ENCODE measurements around the gene GRAMD1B.

GRAMD1B gene

DNA sequence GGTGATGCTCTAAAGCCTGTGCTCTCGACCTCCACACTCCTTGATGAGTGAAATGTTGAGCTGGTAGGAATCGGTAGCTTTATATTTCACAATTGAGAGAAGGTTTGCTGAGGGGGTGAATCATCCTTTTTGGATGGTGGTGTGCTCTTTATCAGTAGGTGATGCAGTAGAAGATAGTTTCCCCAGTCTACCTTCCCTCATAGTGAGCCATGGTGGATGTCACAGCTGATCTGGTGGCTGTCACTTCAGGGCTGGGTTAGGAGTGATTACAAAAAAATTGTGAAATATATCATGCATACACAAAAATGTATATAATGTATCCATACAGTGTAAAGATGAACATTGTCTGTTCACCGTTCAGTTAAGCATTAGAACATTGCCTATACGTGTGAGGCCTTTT is 105.3 kb downstream of the GRAMD1B start:
- no peak for DNase-seq (ENCODE audit: low spot score)

- DNase-seq (ENCODE audit: low spot score) = no peak
These were observed 106.8 kb downstream of the GRAMD1B start for GRCh38 chr11:123536690-123537437.

- DNase-seq (ENCODE audit: low spot score) = no peak
These were observed 107.7 kb downstream of the GRAMD1B start for GRCh38 chr11:123537726-123538125.

GRCh38 chr11:123543797-123544196 is 113.7 kb downstream of the GRAMD1B start:
- DNase-seq (ENCODE audit: low spot score) = no peak

GRCh38 chr11:123544631-123545375 is 114.7 kb downstream of the GRAMD1B start:
- no peak for DNase-seq (ENCODE audit: low spot score)

DNA sequence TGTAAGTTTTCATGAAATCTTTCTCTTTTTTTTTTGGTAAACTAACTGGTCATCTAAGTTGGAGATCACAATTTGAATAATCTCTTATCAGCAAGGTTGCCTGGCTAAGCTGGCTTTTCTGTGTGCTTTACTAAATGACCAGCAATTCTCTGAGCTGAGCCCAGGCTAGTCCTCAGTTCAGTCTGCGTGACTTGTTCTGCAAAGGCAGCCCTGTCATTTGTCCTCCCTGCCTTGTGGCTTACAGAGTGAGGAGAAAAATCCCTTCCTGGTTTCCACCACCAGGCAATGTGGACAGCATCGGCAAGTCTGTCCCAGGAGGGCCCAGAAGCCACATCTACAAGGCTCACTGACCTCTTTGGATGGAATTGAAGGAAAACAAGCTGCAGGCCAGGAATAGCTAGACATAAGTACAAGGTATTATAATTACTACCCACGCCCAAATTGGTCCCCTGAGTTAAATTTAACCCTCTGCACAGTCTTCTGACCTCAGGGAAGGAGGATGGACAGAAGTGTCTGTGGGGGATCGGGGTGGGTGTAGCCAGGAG is 115.7 kb downstream of the GRAMD1B start:
- no peak for DNase-seq (ENCODE audit: low spot score)

GRCh38 chr11:123546515-123546914 is 116.4 kb downstream of the GRAMD1B start:
- no peak for DNase-seq (ENCODE audit: low spot score)

DNA sequence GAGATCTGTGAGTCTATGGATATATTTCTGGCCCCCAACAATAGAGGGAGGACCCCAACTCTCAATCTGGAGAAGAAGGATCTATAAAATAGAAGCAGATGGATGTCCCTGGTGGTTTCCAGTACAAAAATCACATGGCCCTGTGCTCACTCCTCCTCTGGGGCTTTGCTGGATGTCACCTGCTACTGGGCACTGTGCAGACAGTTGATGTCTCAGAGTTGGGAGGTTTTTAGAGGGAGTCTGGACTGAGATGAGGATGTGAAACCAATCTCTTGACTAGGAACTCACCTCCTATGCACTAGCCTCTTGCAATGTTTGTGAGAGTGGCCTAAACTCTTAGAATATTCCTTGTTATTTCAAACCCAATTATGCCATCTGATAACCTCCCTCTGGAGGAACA is 117.1 kb downstream of the GRAMD1B start:
- no peak for DNase-seq (ENCODE audit: low spot score)

GRCh38 chr11:123548774-123549173 is 118.7 kb downstream of the GRAMD1B start:
- DNase-seq (ENCODE audit: low spot score) = no peak

DNA sequence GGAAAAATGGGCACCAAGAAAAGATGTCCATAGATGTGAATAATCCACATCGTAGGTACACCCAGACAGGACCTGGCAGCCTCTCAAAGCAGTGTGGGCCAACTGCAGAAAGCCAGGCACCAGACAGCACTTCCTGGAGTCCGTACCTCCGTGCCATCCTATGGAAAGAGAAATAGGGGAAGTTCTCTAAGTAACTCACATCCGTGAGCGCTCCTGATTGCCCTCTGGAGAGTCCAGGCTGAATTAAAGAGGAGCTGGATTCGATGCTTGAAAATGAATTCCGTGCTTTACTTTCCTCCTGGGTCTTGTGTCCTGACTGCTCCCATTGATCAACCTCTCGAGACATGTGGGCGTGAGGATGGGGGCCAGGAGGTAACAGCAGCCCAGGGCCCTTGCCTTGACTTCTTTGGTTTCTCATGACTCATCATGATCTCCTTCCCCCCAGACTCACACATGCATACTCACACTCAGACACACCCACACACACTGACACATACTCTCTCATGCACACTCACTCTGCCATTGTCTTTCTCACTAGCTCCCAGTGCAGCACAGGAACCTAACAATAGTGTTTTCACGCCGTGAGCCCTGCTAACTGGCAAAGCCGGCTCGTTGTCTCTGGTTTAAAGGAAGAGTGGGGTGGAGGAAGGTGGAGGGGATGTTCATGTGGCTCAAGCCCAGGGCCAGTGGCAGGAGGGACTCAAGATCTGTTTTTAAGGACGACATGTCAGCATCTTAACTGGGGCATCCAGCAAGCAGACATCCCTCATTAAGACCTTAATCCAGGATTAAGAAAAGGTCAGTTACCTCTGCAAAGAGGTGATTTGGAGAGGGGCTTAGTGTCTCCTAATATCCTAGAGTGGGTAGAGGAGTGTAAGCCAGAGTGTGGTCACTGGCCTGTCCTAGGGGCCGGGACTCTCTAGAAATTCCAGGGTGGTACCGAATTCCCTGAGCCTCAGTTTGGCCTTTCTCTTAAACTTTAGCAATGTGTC is 120.2 kb downstream of the GRAMD1B start:
- no peak for DNase-seq (ENCODE audit: low spot score)

DNA sequence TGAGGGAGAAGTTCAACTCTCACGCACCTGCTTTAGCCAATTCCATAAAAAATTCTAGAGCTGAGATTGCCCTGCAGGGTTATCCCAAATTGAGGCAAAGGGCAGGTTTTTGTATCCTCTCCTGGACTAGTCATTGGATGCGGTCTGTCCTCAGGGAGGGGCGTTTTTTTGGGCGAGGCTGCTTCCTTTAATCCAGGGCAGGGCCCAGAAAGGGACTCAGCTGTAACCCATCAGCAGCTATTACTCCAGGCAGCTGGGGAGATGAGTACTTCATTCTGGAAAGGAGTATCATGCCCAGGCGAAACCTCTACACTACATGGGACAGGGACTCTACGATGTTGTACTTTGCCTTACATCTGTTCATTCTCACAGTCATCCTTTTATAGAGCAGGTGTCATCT is 121.0 kb downstream of the GRAMD1B start:
- DNase-seq (ENCODE audit: low spot score) = no peak

- no peak for DNase-seq (ENCODE audit: low spot score)
These were observed 126.6 kb downstream of the GRAMD1B start for GRCh38 chr11:123556633-123557032.

GRCh38 chr11:123558536-123559315 is 128.7 kb downstream of the GRAMD1B start:
- no peak for DNase-seq (ENCODE audit: low spot score)

GRCh38 chr11:123559523-123559955 is 129.5 kb downstream of the GRAMD1B start:
- DNase-seq (ENCODE audit: low spot score) = no peak

DNA sequence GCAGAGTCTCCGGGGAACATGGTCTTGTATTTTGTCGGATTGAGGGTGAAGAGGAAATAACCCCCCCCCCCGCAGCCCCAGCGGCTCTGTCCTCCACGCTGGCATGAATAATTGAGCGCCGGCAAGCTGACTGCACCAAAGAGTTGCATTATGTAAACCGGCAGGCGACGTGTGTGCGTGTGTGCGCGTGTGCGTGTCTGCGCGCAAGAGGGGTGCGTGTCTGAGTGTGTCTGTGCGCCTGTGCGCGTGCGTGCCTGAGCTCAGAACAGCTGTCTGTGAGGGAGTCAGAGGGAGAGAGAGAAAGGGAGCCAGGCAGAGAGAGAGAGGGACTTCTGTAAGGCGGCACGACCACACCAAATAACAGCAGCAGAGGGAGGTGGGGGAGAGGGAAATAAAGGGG is 129.9 kb downstream of the GRAMD1B start:
- DNase-seq (ENCODE audit: low spot score) = no peak

- no peak for DNase-seq (ENCODE audit: low spot score)
These were observed 131.3 kb downstream of the GRAMD1B start for GRCh38 chr11:123561431-123561800.

DNA sequence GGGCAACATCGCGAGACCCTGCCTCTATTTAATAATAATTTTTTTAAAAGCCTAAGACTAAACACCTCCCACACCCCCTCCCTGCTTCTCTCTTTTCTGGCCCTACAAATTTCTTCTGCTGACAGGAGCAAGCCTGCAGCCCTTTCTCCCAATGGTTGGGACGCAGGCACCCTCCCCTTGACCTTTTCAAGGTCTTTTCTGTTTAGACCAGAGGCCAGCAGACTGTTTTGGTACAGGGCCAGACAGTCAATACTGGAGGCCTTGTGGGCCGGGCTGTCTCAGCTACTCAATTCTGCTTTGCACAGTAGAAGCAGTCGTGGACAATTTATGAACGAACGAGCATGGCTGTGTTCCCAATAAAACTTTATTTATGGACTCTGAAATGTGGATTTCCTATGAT is 132.1 kb downstream of the GRAMD1B start:
- DNase-seq (ENCODE audit: low spot score) = no peak

DNA sequence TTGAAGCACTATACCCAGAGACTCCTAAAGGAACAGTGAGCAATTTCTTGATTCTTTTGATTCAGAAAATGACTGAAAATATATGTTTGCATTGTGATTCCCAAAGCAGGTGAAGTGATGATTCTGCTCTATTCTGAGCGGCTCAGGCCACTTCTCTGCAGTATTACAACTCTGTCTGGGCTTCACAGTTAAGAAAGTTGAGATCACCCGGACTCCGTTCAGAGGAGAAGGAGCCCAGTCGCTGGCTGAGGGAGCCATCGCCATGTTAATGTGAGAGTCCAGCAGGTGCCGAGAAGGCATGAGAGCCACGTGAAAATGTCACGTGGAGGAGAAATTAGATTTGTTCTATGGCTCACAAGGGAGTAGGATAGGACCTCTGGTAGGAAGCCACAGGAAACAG is 132.8 kb downstream of the GRAMD1B start:
- no peak for DNase-seq (ENCODE audit: low spot score)

GRCh38 chr11:123564221-123564620 is 134.2 kb downstream of the GRAMD1B start:
- DNase-seq (ENCODE audit: low spot score) = no peak

GRCh38 chr11:123566852-123567251 is 136.8 kb downstream of the GRAMD1B start:
- no peak for DNase-seq (ENCODE audit: low spot score)

- DNase-seq (ENCODE audit: low spot score) = no peak
These were observed 137.4 kb downstream of the GRAMD1B start for GRCh38 chr11:123567466-123567865.
